HCT116 (cell line): ENCODE data around the gene ACAP2. TPM values are rescaled to one million over a fixed set of nuclear protein-coding genes. Genes with fewer than 3 reads are reported as not detected.

Experiments used
- ATAC-seq: fragments of 200-7000 bp; cut with Tn5 transposase; 2 replicates; pipeline ENCODE4 v1.9.1; 2020; ENCODE audit warnings: mild to moderate bottlenecking, moderate library complexity
- Bru-seq: library from RNA; stranded (reverse); fragments of 400-500 nt; gene quantifications from one replicate; lab custom pipeline; 2021; lab: Mats Ljungman, UMichigan
- BruChase-seq, 2 experiments: library from RNA; stranded (reverse); fragments of 400-500 nt; gene quantifications; one replicate each; lab custom pipeline; 2021; lab: Mats Ljungman, UMichigan
- BruUV-seq: library from RNA; stranded (reverse); fragments of 400-500 nt; replicated peaks from 2 replicates; lab custom pipeline; 2021; lab: Mats Ljungman, UMichigan
- CTCF ChIA-PET: fragments of 300-600 bp; sonication (Branson Sonifier 250); formaldehyde crosslinking; loops from one replicate; lab custom pipeline; 2021; ENCODE audit warnings: antibody characterized with exemption; lab: Charles Lee
- POLR2A ChIA-PET: fragments of 300-600, 350-600 bp; sonication (Branson Sonifier 250); formaldehyde crosslinking; loops from one replicate; lab custom pipeline; 2021; ENCODE audit warnings: antibody characterized with exemption; lab: Charles Lee
- RAD21 ChIA-PET, 2 experiments: fragments of 300-600 bp; sonication (Branson Sonifier 250); formaldehyde crosslinking; loops; one replicate each; lab custom pipeline; 2023; ENCODE audit warnings: low total read pairs in 2 of 2; ENCODE audit not compliant: uncharacterized antibody in 2 of 2, unreplicated experiment in 2 of 2, low non-redundant PET in 1 of 2; lab: Charles Lee
- DNase-seq: peaks from one replicate; pipeline ENCODE4 v3.0.0-alpha.2; 2010; ENCODE audit warnings: low read depth, low spot score
- H2AFZ ChIP-seq: fragments of 200-600 bp; shearing (Covaris generic), sonication (generic); 2 replicates; pipeline ENCODE4 v1.6.1; 2017; ENCODE audit warnings: low read depth, mixed run types, mixed read lengths, antibody characterized with exemption, low read length; ENCODE audit not compliant: poor library complexity, severe bottlenecking
- H3K27ac ChIP-seq: 2 replicates; pipeline ENCODE4 v1.5.1; 2012; ENCODE audit warnings: low read depth, low read length
- H3K27me3 ChIP-seq: fragments of 200-600 bp; sonication (generic); 2 replicates; pipeline ENCODE4 v1.6.1; 2016; ENCODE audit warnings: mixed run types, low read length, mixed read lengths; ENCODE audit not compliant: insufficient read depth
- H3K36me3 ChIP-seq, 2 experiments: fragments of 200-500 bp in 1 of 2; fragments of 200-600 bp in 1 of 2; sonication (Bioruptor generic) in 1 of 2; sonication (generic) in 1 of 2; 2 replicates each; pipeline versions ENCODE4 v1.5.1 to v1.6.1; 2014 to 2016; ENCODE audit warnings: low read length in 2 of 2, inconsistent platforms in 1 of 2, mixed read lengths in 1 of 2, mixed run types in 1 of 2; ENCODE audit not compliant: insufficient read depth in 2 of 2, control insufficient read depth in 1 of 2
- H3K4me1 ChIP-seq, 2 experiments: fragments of 200-600 bp in 1 of 2; sonication (generic) in 1 of 2; 2 replicates each; pipeline versions ENCODE4 v1.5.1 to v1.6.1; 2012 to 2017; ENCODE audit warnings: low read length in 2 of 2, inconsistent platforms in 1 of 2, mild to moderate bottlenecking in 1 of 2, mixed read lengths in 1 of 2, mixed run types in 1 of 2, moderate library complexity in 1 of 2; ENCODE audit not compliant: insufficient read depth in 2 of 2, control insufficient read depth in 1 of 2
- H3K4me2 ChIP-seq: fragments of 200-600 bp; sonication (generic); 2 replicates; pipeline ENCODE4 v1.6.1; 2017; ENCODE audit warnings: mixed run types, low read length, mixed read lengths
- H3K4me3 ChIP-seq, 2 experiments: fragments of 200-600 bp in 1 of 2; sonication (generic) in 1 of 2; replicated peaks in 1 of 2; 2 replicates each; pipeline ENCODE4 v1.5.1; 2011 to 2016; ENCODE audit warnings: low read length in 2 of 2, control low read depth in 1 of 2, low read depth in 1 of 2, mild to moderate bottlenecking in 1 of 2, mixed read lengths in 1 of 2, mixed run types in 1 of 2
- H3K79me2 ChIP-seq: fragments of 200-600 bp; sonication (generic); 2 replicates; pipeline ENCODE4 v1.6.1; 2017; ENCODE audit warnings: mild to moderate bottlenecking, mixed run types, low read length, moderate library complexity, mixed read lengths; ENCODE audit not compliant: insufficient read depth
- H3K9ac ChIP-seq: fragments of 200-600 bp; sonication (generic); 2 replicates; pipeline ENCODE4 v1.6.1; 2016; ENCODE audit warnings: low read length, mixed read lengths
- H3K9me2 ChIP-seq: fragments of 200-600 bp; sonication (generic), shearing (Covaris generic); 2 replicates; pipeline ENCODE4 v1.6.1; 2017; ENCODE audit warnings: mixed run types, mild to moderate bottlenecking, moderate library complexity; ENCODE audit not compliant: insufficient read depth
- H3K9me3 ChIP-seq, 2 experiments: fragments of 200-500 bp in 1 of 2; fragments of 200-600 bp in 1 of 2; sonication (Bioruptor generic) in 1 of 2; sonication (generic) in 1 of 2; 2 replicates each; pipeline ENCODE4 v1.6.1; 2014 to 2017; ENCODE audit warnings: low read length in 2 of 2, mixed read lengths in 2 of 2, inconsistent platforms in 1 of 2, low read depth in 1 of 2, mild to moderate bottlenecking in 1 of 2, mixed run types in 1 of 2, moderate library complexity in 1 of 2; ENCODE audit not compliant: control insufficient read depth in 1 of 2, insufficient read depth in 1 of 2
- H4K20me1 ChIP-seq: fragments of 200-600 bp; sonication (generic), shearing (Covaris generic); 2 replicates; pipeline ENCODE4 v1.6.1; 2017; ENCODE audit warnings: mixed run types, mild to moderate bottlenecking, moderate library complexity; ENCODE audit not compliant: insufficient read depth
- CTCF ChIP-seq, 3 experiments: fragments of 200-600 bp in 1 of 3; sonication (generic) in 1 of 3; IDR thresholded peaks in 2 of 3; conservative IDR thresholded peaks in 1 of 3; 2 replicates each; pipeline ENCODE4 v1.5.1; 2012 to 2017; ENCODE audit warnings: low read depth in 2 of 3, low read length in 2 of 3, antibody characterized with exemption in 1 of 3, borderline replicate concordance in 1 of 3, control low read depth in 1 of 3, mild to moderate bottlenecking in 1 of 3, mixed read lengths in 1 of 3, mixed run types in 1 of 3, moderate library complexity in 1 of 3; ENCODE audit not compliant: insufficient read depth in 1 of 3
- EZH2phosphoT487 ChIP-seq: fragments of 200-600 bp; IDR thresholded peaks from 2 replicates; pipeline ENCODE4 v1.6.1; 2018; ENCODE audit warnings: antibody characterized with exemption, borderline replicate concordance
- POLR2A ChIP-seq: IDR thresholded peaks from 2 replicates; pipeline ENCODE4 v1.7.0; 2011; ENCODE audit warnings: borderline replicate concordance; ENCODE audit not compliant: insufficient read depth, insufficient read length; ENCODE audit errors: extremely low read depth
- POLR2AphosphoS5 ChIP-seq: IDR thresholded peaks from 2 replicates; pipeline ENCODE4 v1.6.1; 2011; ENCODE audit warnings: mild to moderate bottlenecking, low read depth, low read length, moderate library complexity
- SIN3A ChIP-seq: IDR thresholded peaks from 2 replicates; pipeline ENCODE4 v1.6.1; 2012; ENCODE audit warnings: low read depth
- SP1 ChIP-seq: IDR thresholded peaks from 2 replicates; pipeline ENCODE4 v1.6.1; 2012; ENCODE audit warnings: low read depth
- TCF7L2 ChIP-seq: IDR thresholded peaks from 2 replicates; pipeline ENCODE4 v1.7.0; 2011; ENCODE audit warnings: borderline replicate concordance, inconsistent platforms; ENCODE audit not compliant: insufficient read depth, insufficient read length; ENCODE audit errors: extremely low read depth
- YY1 ChIP-seq: IDR thresholded peaks from 2 replicates; pipeline ENCODE4 v1.6.1; 2011; ENCODE audit warnings: low read length, low read depth, moderate library complexity, mild to moderate bottlenecking; ENCODE audit not compliant: insufficient replicate concordance; ENCODE audit errors: extremely low read depth
- ZFX ChIP-seq: fragments of 450-650 bp; IDR thresholded peaks from 2 replicates; pipeline ENCODE4 v1.6.1; 2017
- intact Hi-C: fragments of 100-400 bp; cut with micrococcal nuclease; formaldehyde crosslinking; loops from 2 replicates; pipeline ENCODE4 v1.10.0; 2022
- long read RNA-seq: library from polyadenylated mRNA; unstranded; transcript quantifications from one replicate; pipeline ENCODE4 v2.0.0, GENCODE V29; 2021; ENCODE audit not compliant: unreplicated experiment
- polyA plus RNA-seq: library from polyadenylated mRNA; unstranded; fragments of >200 nt; gene quantifications from 2 replicates; pipeline ENCODE4 v1.2.1, GENCODE V29; 2012; ENCODE audit warnings: missing spikeins
- total RNA-seq: library from RNA; stranded (reverse); gene quantifications from one replicate; pipeline ENCODE4 v1.2.1, GENCODE V29; 2021; ENCODE audit not compliant: unreplicated experiment
- TF ChIP-seq, protein P1 (sequence below): IDR thresholded peaks from 2 replicates; pipeline ENCODE4 v1.6.1; 2012
- TF ChIP-seq, protein P2 (sequence below): IDR thresholded peaks from 2 replicates; pipeline ENCODE4 v1.6.1; 2011; ENCODE audit warnings: mild to moderate bottlenecking, low read length, moderate library complexity; ENCODE audit not compliant: insufficient replicate concordance; ENCODE audit errors: extremely low read depth

Gene ACAP2
- total RNA-seq (43.0 TPM), Bru-seq, nascent RNA (percentile 85 among the genes with signal in this experiment), BruChase-seq, experiment 1, labeled RNA remaining after a 6-hour chase (percentile 88 among the genes with signal in this experiment), BruChase-seq, experiment 2, labeled RNA remaining after a 2-hour chase (percentile 81 among the genes with signal in this experiment)
- polyA plus RNA-seq, result 10.8 and 11.2 TPM in 2 replicates
- long read RNA-seq, full-length matches to known transcripts, result 19 of 48 reads
- long read RNA-seq, partial matches to known transcripts, result 9 of 48 reads
- long read RNA-seq, other reads (novel, unspliced or antisense), result 20 of 48 reads

- Histone ChIP-seq H3K79me2 (peaks cover 46% of the 10 kb centered on the region), H3K4me1 (peaks cover 24 to 36% of the 10 kb centered on the region in 2 experiments), H2AFZ (peak within 1 kb of the TSS; percentile 77)
- CTCF ChIA-PET, result interaction anchor here (1.0 to 1.1 kb wide), 3 partner anchors 31 to 173 kb away, joined by 3 to 7 read pairs (median 4); partner anchors contain the start of gene XXYLT1
- TF ChIP-seq SIN3A (peak; percentile 65; the same call in 1 of the 2 replicates), EZH2phosphoT487 (no peak), CTCF (IDR thresholded peaks at IDR 0.05 in 2 of 3, conservative IDR thresholded peaks at IDR 0.05 in 1 of 3; ENCODE audit: borderline replicate concordance in 1 of 3, insufficient read depth in 1 of 3, low read depth in 2 of 3, low read length in 2 of 3) (no peak), POLR2A (peak; percentile 50), POLR2AphosphoS5 (peak; percentile 93), TCF7L2 (no peak), ZFX (peak; percentile 88), SP1 (peak; percentile 100), YY1 (peak; percentile 70)
- TF ChIP-seq, protein P1, sequence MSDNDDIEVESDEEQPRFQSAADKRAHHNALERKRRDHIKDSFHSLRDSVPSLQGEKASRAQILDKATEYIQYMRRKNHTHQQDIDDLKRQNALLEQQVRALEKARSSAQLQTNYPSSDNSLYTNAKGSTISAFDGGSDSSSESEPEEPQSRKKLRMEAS, result peak; percentile 87
- TF ChIP-seq, protein P2, sequence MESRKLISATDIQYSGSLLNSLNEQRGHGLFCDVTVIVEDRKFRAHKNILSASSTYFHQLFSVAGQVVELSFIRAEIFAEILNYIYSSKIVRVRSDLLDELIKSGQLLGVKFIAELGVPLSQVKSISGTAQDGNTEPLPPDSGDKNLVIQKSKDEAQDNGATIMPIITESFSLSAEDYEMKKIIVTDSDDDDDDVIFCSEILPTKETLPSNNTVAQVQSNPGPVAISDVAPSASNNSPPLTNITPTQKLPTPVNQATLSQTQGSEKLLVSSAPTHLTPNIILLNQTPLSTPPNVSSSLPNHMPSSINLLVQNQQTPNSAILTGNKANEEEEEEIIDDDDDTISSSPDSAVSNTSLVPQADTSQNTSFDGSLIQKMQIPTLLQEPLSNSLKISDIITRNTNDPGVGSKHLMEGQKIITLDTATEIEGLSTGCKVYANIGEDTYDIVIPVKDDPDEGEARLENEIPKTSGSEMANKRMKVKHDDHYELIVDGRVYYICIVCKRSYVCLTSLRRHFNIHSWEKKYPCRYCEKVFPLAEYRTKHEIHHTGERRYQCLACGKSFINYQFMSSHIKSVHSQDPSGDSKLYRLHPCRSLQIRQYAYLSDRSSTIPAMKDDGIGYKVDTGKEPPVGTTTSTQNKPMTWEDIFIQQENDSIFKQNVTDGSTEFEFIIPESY, result no peak
- TF ChIP-seq, all 23 proteins: peak for 7
- Histone ChIP-seq H3K9ac (peak within 1 kb of the TSS; percentile 79), H3K9me2 (no peaks in the 10 kb centered on the region), H3K36me3 (no peaks in the 10 kb centered on the region), H3K9me3 (no peaks in the 10 kb centered on the region), H3K27ac (peak within 1 kb of the TSS; percentile 86), H4K20me1 (no peaks in the 10 kb centered on the region), H3K4me3 (peak within 1 kb of the TSS; percentile 80 to 86), H3K27me3 (no peaks in the 10 kb centered on the region), H3K4me2 (peak within 1 kb of the TSS; percentile 85)
- DNase-seq (peak; percentile 97), ATAC-seq (peak; percentile 93)
- BruUV-seq, result no TSS peak
- ChIA-PET POLR2A (interaction anchor here (0.9 to 1.3 kb wide), 6 partner anchors 8 to 173 kb away, joined by 3 to 4 read pairs (median 4); partner anchors contain the start of gene XXYLT1), RAD21 (no interaction called here)
- intact Hi-C loops, result loop anchor here (5.0 kb wide), 1 partner anchor 170 kb away; the partner anchor contains the start of gene XXYLT1
Measured at GRCh38 chr3:195442573-195443390, at the start of gene ACAP2. ACAP2 (minus strand) TSS chr3:195443020; CDS start chr3:195442847, 173 bp downstream.
